Gastrocnemius medialis (tissue), 4 donors: ENCODE measurements around the gene MYRF. TPM values are rescaled to one million over a fixed set of nuclear protein-coding genes. Genes with fewer than 3 reads are reported as not detected.

Source experiments
- ATAC-seq, 2 donors: fragments of 150-250 bp; one replicate each; pipeline ENCODE4 v1.9.1; 2016
- DNase-seq, 2 donors: peaks; one replicate each; pipeline ENCODE4 v3.0.0-alpha.2; 2019
- H3K27ac ChIP-seq, 4 donors: fragments of 200-600 bp; sonication (generic); 1 replicate in 1 of 4; 2 replicates in 3 of 4; pipeline ENCODE4 v1.5.1; 2016 to 2018; ENCODE audit warnings: mild to moderate bottlenecking in 2 of 4, moderate library complexity in 1 of 4
- H3K27me3 ChIP-seq, 3 donors: fragments of 200-600 bp; sonication (generic) in 2 of 3; 1 replicate in 1 of 3; 2 replicates in 2 of 3; pipeline versions ENCODE4 v1.5.1 to v1.6.0; 2016 to 2019; ENCODE audit warnings: mild to moderate bottlenecking in 1 of 3, moderate library complexity in 1 of 3
- H3K36me3 ChIP-seq, 2 donors: fragments of 200-600 bp; sonication (generic) in 1 of 2; one replicate each; pipeline ENCODE4 v1.5.1; 2017 to 2018
- H3K4me1 ChIP-seq, 2 donors: fragments of 200-600 bp; sonication (generic) in 1 of 2; one replicate each; pipeline ENCODE4 v1.5.1; 2016 to 2017; ENCODE audit warnings: mild to moderate bottlenecking in 2 of 2
- H3K4me3 ChIP-seq, 4 donors: fragments of 200-600 bp; sonication (generic) in 3 of 4; 1 replicate in 1 of 4; 2 replicates in 3 of 4; pipeline ENCODE4 v1.5.1; 2016 to 2019; ENCODE audit warnings: mild to moderate bottlenecking in 2 of 4
- H3K9me3 ChIP-seq, 3 donors: fragments of 200-600 bp; sonication (generic) in 2 of 3; 1 replicate in 1 of 3; 2 replicates in 2 of 3; pipeline ENCODE4 v1.5.1; 2016 to 2019
- CTCF ChIP-seq, 5 experiments: fragments of 450-650 bp in 3 of 5; fragments of 200-600 bp in 2 of 5; sonication (generic) in 2 of 5; IDR thresholded peaks in 4 of 5; conservative IDR thresholded peaks in 1 of 5; 1 replicate in 4 of 5; 2 replicates in 1 of 5; pipeline ENCODE4 v1.5.1; 2016 to 2019; ENCODE audit warnings: antibody characterized with exemption in 5 of 5, mild to moderate bottlenecking in 3 of 5, moderate library complexity in 3 of 5
- POLR2A ChIP-seq, 2 donors: fragments of 450-650 bp; IDR thresholded peaks; one replicate each; pipeline ENCODE4 v1.6.1; 2017; ENCODE audit warnings: antibody characterized with exemption in 2 of 2, mild to moderate bottlenecking in 2 of 2, moderate library complexity in 2 of 2
- in situ Hi-C, 4 donors: fragments of 200-750 bp; cut with MboI; loops; one replicate each; pipeline versions ENCODE4 v1.15.0 to v1.8.0; 2017; ENCODE audit warnings: low sequenced_read_pairs in 4 of 4
- intact Hi-C: fragments of 100-400 bp; cut with DNase I; formaldehyde crosslinking; loops from one replicate; pipeline ENCODE4 v1.15.1; 2023; ENCODE audit warnings: low total_unique reads
- total RNA-seq, 4 donors: library from RNA; depleted of rRNA; stranded (reverse); fragments of >200 nt; gene quantifications; one replicate each; pipeline versions ENCODE4 v1.1.0 to v1.2.3, GENCODE V29; 2016

Gene MYRF
- total RNA-seq, 4 donors from 2014 or later = 0.07 TPM; not detected in 3

GRCh38 chr11:61735391-61735790 lies 17.0 kb upstream of the MYRF start:
- intact Hi-C loops = no loop called here
- peaks cover 0 to 5% of the 10 kb centered on the region in 2 donors for H3K36me3 ChIP-seq

GRCh38 chr11:61736310-61736709 lies 16.1 kb upstream of the MYRF start:
- DNase-seq (no peak), ATAC-seq (no peak)
- TF ChIP-seq POLR2A (IDR thresholded peaks at IDR 0.05) (no peak), CTCF (IDR thresholded peaks at IDR 0.05 in 4 of 5, conservative IDR thresholded peaks at IDR 0.05 in 1 of 5) (no peak)
- Histone ChIP-seq H3K4me1 (peaks cover 12 to 16% of the 10 kb centered on the region in 2 donors), H3K27me3 (no peaks in the 10 kb centered on the region), H3K36me3 (peaks cover 0 to 5% of the 10 kb centered on the region in 2 donors), H3K4me3 (no peak overlapping the region), H3K27ac (no peak overlapping the region), H3K9me3 (no peaks in the 10 kb centered on the region)
- in situ Hi-C loops = loop anchor here in 1 of 4 donors (10.0 kb wide), 1 partner anchor 62 kb away; no protein-coding TSS in a partner anchor
- intact Hi-C loops = no loop called here

More at GRCh38 chr11:61735391-61735790, 17.0 kb upstream of the MYRF start:
- no peaks in the 10 kb centered on the region for H3K9me3 ChIP-seq
- peaks cover 12 to 16% of the 10 kb centered on the region in 2 donors for H3K4me1 ChIP-seq
- no peaks in the 10 kb centered on the region for H3K27me3 ChIP-seq
- in situ Hi-C loops = loop anchor here in 1 of 4 donors (10.0 kb wide), 1 partner anchor 61 kb away; no protein-coding TSS in a partner anchor
- no peak overlapping the region for H3K27ac ChIP-seq
- ATAC-seq (no peak), DNase-seq (no peak)
- no peak overlapping the region for H3K4me3 ChIP-seq
- TF ChIP-seq CTCF (IDR thresholded peaks at IDR 0.05 in 4 of 5, conservative IDR thresholded peaks at IDR 0.05 in 1 of 5) (no peak), POLR2A (IDR thresholded peaks at IDR 0.05) (no peak)

GRCh38 chr11:61737131-61737530 lies 15.3 kb upstream of the MYRF start:
- DNase-seq (no peak), ATAC-seq (no peak)
- H3K27ac ChIP-seq = no peak overlapping the region
- in situ Hi-C loops (loop anchor here in 1 of 4 donors (10.0 kb wide), 1 partner anchor 62 kb away; no protein-coding TSS in a partner anchor), intact Hi-C loops (no loop called here)
- no peak for TF ChIP-seq POLR2A (IDR thresholded peaks at IDR 0.05)
- TF ChIP-seq CTCF (IDR thresholded peaks at IDR 0.05 in 4 of 5, conservative IDR thresholded peaks at IDR 0.05 in 1 of 5) = no peak
- H3K4me3 ChIP-seq = no peak overlapping the region
- peaks cover 7 to 11% of the 10 kb centered on the region in 2 donors for H3K4me1 ChIP-seq
- no peaks in the 10 kb centered on the region for H3K27me3 ChIP-seq
- H3K36me3 ChIP-seq = peaks cover 0 to 5% of the 10 kb centered on the region in 2 donors
- no peaks in the 10 kb centered on the region for H3K9me3 ChIP-seq

- ATAC-seq = no peak
- Histone ChIP-seq H3K4me1 (peaks cover under 1 to 5% of the 10 kb centered on the region in 2 donors), H3K36me3 (peaks cover 0 to 5% of the 10 kb centered on the region in 2 donors), H3K9me3 (no peaks in the 10 kb centered on the region), H3K27ac (no peak overlapping the region), H3K27me3 (no peaks in the 10 kb centered on the region), H3K4me3 (no peak overlapping the region)
- no peak for DNase-seq
- intact Hi-C loops (no loop called here), in situ Hi-C loops (loop anchor here in 1 of 4 donors (10.0 kb wide), 1 partner anchor 63 kb away; no protein-coding TSS in a partner anchor)
- TF ChIP-seq CTCF (IDR thresholded peaks at IDR 0.05 in 4 of 5, conservative IDR thresholded peaks at IDR 0.05 in 1 of 5) (no peak), POLR2A (IDR thresholded peaks at IDR 0.05) (no peak)
Observed at GRCh38 chr11:61737636-61738386, 14.6 kb upstream of the MYRF start.
